ENCODE results near the gene PDXP. TPM values are rescaled to one million over a fixed set of nuclear protein-coding genes. Genes with fewer than 3 reads are reported as not detected.

Gene PDXP
- total RNA-seq, 1 donor from 2014 or later = 16.5 TPM

- Mint-ChIP-seq H3K27me3 (ENCODE audit: unreplicated experiment) (no peaks in the 10 kb centered on the region), H3K4me3 (ENCODE audit: unreplicated experiment) (no peak overlapping the region), H3K27ac (ENCODE audit: unreplicated experiment) (peak overlapping the region; percentile 86), H3K9me3 (ENCODE audit: unreplicated experiment) (no peaks in the 10 kb centered on the region), H3K4me1 (ENCODE audit: unreplicated experiment) (peaks cover 39% of the 10 kb centered on the region), H3K36me3 (ENCODE audit: unreplicated experiment) (no peaks in the 10 kb centered on the region)
- DNase-seq (ENCODE audit: extremely low spot score, unreplicated experiment) = no peak
- TF ChIP-seq, protein P1, sequence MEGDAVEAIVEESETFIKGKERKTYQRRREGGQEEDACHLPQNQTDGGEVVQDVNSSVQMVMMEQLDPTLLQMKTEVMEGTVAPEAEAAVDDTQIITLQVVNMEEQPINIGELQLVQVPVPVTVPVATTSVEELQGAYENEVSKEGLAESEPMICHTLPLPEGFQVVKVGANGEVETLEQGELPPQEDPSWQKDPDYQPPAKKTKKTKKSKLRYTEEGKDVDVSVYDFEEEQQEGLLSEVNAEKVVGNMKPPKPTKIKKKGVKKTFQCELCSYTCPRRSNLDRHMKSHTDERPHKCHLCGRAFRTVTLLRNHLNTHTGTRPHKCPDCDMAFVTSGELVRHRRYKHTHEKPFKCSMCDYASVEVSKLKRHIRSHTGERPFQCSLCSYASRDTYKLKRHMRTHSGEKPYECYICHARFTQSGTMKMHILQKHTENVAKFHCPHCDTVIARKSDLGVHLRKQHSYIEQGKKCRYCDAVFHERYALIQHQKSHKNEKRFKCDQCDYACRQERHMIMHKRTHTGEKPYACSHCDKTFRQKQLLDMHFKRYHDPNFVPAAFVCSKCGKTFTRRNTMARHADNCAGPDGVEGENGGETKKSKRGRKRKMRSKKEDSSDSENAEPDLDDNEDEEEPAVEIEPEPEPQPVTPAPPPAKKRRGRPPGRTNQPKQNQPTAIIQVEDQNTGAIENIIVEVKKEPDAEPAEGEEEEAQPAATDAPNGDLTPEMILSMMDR (IDR thresholded peaks at IDR 0.05) = no peak
These were observed 25.4 kb upstream of the PDXP start for GRCh38 chr22:37633089-37633624.

DNA sequence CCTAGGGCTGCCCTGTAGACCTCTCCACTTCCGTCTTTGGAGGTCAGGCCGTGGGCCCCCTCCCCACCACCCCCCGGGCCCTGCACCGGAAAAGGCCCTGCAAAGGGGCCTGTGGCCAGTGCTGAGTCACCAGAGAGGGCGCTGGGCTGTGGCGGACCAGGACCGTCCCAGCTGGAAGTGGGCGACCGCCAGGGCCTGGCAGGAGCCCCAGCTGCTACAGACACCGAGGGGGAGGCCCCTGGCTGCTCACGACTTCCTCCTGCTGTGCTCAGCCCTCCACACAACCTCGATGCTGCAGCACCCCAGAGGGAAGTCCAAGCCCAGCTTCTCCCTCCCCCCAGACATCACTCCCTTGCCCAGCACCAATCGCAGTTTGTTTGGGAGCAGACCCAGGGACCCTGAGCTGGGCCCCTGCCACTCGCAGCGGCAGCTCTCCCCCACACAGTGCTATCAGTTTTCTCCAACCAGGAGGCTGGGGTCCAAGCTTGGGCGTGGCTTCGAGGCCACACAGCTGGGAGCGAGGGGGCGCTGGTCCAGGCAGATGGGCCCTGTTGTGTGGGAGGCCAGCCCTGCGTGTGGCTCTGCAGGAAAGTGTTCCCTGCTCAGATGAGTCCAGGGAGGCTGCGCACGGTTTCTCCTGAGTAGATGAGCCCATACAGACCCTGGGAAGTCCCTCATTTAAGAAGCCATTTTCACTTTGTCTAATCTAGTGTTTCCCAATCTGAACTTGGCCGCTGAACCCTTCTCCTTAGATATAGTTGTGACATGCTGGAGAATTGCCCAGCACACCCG is 24.7 kb upstream of the PDXP start:
- Mint-ChIP-seq H3K4me3 (ENCODE audit: unreplicated experiment) (peak overlapping the region; percentile 26), H3K36me3 (ENCODE audit: unreplicated experiment) (no peaks in the 10 kb centered on the region), H3K27ac (ENCODE audit: unreplicated experiment) (peak overlapping the region; percentile 86), H3K27me3 (ENCODE audit: unreplicated experiment) (no peaks in the 10 kb centered on the region), H3K9me3 (ENCODE audit: unreplicated experiment) (no peaks in the 10 kb centered on the region), H3K4me1 (ENCODE audit: unreplicated experiment) (peaks cover 45% of the 10 kb centered on the region)
- peak; percentile 87 for DNase-seq (ENCODE audit: extremely low spot score, unreplicated experiment)
- TF ChIP-seq, protein P1 (IDR thresholded peaks at IDR 0.05) = peak; percentile 29

- Mint-ChIP-seq H3K27me3 (ENCODE audit: unreplicated experiment) (no peaks in the 10 kb centered on the region), H3K9me3 (ENCODE audit: unreplicated experiment) (no peaks in the 10 kb centered on the region), H3K36me3 (ENCODE audit: unreplicated experiment) (no peaks in the 10 kb centered on the region), H3K4me1 (ENCODE audit: unreplicated experiment) (peaks cover 48% of the 10 kb centered on the region), H3K4me3 (ENCODE audit: unreplicated experiment) (peak overlapping the region; percentile 26), H3K27ac (ENCODE audit: unreplicated experiment) (peak overlapping the region; percentile 86)
- TF ChIP-seq, protein P1 (IDR thresholded peaks at IDR 0.05) = peak; percentile 11
- DNase-seq (ENCODE audit: extremely low spot score, unreplicated experiment) = no peak
These were observed 24.1 kb upstream of the PDXP start for GRCh38 chr22:37634417-37634924.

GRCh38 chr22:37635157-37635556 is 23.4 kb upstream of the PDXP start:
- Mint-ChIP-seq H3K27me3 (ENCODE audit: unreplicated experiment) (no peaks in the 10 kb centered on the region), H3K9me3 (ENCODE audit: unreplicated experiment) (no peaks in the 10 kb centered on the region), H3K4me3 (ENCODE audit: unreplicated experiment) (no peak overlapping the region), H3K4me1 (ENCODE audit: unreplicated experiment) (peaks cover 50% of the 10 kb centered on the region), H3K27ac (ENCODE audit: unreplicated experiment) (no peak overlapping the region), H3K36me3 (ENCODE audit: unreplicated experiment) (no peaks in the 10 kb centered on the region)
- no peak for DNase-seq (ENCODE audit: extremely low spot score, unreplicated experiment)
- TF ChIP-seq, protein P1 (IDR thresholded peaks at IDR 0.05) = no peak
